NCI-H1930 (cell line): ENCODE results near the gene SUN2.

Experiments used
- DNase-seq, 2 experiments: peaks; one replicate each; lab custom pipeline; 2025; lab: John Stamatoyannopoulos, UW

The SUN2 gene

DNA sequence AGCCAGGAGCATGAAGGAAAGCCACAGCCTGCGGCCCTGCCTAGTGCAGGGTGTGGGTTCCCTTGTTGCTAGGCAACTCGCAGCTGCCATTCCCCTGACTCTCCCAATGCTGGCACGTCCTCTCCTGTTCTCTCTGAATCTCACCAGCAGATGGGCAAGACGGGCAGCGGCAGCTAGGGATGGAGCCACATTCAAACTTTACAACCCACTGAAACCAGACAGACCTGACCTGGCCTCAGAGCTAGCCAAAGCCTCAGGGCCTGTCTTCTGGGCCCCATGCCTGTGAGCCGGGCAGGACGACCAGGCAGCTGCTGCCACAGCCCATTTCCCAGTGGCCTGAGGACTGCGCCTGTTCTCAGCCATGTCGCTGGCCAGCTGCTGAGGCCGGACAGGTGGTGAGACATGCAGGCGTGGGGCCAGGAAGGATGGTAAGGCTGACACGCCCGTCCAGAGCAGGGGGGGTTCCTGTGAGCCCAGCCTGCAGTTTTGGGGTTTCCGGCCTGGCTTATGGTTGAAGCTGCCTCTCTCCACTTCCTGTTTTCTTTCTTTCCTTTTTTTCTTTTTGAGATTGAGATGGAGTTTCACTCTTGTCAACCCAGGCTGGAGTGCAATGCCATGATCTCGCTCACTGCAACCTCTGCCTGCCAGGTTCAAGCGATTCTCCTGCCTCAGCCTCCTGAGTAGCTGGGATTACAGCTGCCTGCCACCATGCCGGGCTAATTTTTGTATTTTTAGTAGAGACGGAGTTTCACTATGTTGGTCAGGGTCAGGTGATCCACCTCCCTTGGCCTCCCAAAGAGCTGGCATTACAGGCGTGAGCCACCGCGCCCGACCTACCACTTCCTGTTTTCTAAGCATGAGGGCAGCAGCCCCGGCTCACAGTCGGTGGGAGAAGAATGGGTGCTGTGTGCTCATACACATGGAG lies 4.1 kb downstream of the SUN2 start:
- DNase-seq = no peak

DNA sequence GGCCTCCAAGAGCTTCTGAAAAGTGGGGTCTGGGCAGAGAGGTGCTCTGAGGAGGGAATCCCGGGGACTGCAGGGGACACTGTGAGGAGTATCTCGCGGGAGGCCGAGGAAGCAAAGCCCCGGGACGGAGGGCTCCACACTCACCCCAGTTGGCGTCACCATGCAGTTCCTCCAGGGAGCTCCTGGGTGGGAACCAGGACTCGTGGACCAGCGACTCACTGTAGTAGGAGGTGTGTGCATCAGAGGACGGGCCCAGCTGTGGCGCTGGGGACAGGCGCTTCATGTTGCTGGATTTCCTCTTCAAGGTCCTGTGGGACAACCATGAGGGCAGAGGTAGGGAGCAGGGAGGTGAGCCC lies 4.8 kb downstream of the SUN2 start:
- DNase-seq = no peak

DNA sequence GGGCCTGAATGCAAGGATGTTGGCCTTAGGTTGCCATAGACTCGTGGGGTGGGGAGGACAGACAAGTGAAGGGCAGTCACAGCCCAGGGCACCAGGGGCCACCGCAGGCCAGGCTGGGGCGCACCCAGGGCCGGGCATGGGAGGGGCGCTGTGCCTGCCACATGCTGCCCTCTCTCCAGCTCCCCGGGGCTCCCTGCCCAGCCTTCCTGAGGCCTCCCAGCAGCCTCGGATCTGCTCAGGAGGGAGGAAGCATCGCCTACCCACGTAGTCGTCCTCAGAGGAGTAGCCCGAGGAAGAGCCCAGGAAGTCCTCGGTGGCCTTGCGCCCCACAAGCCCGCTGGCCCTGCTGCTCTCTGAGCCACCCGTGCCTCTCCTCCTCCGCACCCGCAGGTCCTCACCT lies 5.2 kb downstream of the SUN2 start:
- no peak for DNase-seq

DNA sequence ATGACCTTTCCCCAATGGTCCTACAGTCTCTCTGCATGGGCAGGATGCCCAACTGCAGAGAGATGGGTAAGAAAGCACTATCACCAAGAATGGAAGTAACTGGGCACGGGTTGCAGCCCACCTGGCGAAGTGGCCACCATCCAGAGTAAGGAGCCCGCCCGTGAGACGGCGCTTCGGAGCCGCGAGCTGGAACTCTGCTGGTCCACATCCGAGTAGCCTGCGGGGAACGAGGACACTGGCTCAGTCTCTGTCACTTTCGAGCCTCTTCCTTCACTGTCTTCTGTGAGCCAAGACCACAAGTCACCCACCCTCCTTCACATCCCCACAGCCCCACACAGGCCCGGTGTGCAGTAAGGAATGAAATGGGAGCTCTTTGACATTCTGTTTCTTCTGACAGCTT lies 5.7 kb downstream of the SUN2 start:
- no peak for DNase-seq

DNA sequence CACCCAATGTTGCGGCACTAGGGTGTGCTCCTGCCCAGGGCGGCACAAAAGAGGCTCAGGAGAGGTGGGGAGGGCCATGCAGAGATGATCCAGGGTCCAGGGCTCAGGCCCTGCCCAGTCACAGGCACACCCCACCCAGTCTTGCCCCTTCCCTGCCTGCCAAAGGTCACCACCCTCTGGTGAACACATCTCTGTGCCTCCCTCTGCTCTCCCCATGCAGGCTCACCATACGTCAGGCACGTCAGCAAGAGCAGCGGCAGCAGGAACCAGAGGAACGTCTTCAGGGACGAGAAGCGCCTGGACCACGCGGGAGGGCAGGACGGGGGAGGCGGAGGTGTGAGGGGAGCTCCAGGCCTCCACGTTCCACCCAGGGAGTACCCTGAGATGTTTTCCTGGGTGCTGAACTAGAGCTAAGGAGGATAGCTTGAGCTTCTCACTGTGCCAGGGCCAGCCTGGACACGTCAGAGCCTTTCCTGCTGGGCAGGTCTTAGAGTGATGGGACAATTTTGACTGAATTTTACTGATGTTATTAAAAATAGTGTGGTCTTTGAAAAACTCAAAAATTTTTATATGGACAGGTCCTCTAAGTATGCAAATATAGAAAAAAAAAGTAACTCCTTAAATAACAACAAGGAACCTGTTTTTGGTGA lies 7.2 kb downstream of the SUN2 start:
- DNase-seq = no peak

DNA sequence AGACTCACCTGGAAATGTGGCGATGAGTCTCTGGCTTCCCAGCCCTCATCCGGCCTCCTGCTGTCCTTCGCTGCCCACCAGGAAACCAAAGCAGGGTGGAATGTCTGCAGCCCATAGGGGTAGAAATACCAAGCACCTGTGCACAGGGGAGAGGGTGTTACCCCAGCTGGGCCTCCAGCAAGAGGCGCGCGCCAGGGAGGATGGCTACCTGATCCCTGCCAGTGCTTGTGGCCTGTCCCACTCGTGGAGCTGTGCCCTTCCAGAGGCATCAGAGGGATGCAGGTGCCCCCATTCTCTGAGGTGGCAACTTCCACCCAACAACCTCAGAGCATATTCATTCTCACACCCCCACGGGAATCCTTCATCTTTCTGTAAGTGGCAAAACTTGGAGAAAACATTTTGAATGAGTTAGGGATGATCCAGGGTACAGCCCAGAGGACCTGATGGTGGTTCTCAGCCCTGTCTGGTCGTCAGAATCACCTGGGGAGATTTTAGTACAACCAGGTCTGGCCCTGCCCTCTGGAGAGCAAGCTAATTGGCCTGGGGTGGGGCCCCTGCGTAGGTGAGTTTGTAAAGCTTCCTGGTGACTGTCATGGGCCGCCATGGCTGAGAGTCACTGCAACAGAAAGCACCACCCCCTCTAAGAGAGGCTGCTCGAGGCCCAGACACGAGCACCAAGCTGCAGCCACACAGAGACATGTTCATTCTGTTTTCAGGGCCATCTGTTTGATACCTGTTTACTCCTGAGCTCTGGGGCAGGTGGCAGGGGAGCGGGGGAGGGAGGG lies 9.9 kb downstream of the SUN2 start:
- no peak for DNase-seq

DNA sequence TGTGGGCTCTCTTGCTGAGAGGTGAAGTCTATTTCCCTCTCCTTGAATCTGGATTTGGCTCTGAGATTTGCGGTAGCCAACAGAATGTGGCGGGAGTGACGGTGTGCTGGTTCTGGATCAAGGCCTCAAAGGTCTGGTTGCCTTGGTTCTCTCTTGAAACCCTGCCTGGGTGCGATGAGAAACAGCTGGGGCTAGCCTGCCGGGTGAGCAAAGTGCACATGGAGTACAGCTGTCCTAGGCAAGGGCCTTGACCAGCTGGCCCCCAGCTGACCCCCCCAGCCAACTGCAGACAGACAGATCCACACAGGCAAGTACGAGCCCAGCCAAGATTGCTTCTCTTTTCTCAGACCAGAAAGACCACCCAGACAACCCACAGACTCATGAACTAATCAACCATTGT lies 10.8 kb downstream of the SUN2 start:
- DNase-seq = no peak

DNA sequence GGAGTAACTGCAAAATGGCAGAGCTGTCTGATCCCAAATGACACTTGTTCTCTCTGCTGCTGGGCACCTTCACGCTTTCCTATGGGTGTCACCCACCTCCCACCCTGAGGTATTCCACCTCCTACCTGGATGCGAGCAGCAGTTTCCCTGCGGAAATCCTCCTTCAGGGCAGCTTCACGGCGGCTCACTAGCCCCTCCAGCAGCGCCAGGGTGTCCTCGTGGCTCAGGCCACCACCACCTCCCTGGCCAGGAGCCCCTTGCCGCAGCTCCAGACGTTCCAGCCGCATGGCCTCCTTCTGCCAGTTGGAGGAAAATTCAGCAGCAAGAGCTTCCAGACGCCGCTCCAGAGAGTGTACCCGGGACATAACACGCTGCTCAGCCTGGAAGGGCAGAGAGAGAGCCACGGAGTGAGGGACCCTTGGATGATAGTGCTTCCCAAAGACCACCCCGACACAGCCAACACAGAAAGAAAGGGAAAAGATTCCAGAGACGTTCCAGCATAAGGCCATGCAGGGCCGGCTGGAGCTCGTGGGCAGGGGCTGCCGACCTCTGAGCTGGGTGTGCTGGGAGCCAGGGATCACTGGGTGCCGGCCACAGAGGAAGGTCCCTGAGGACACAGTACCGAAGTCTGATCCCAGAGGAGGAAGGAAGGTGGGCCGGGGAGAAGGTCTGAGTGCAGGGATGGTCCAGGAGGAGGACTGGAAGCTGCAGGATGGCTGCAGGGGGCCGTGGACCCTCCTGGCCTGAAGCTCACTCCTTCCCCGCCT lies 13.4 kb downstream of the SUN2 start:
- DNase-seq = no peak

DNA sequence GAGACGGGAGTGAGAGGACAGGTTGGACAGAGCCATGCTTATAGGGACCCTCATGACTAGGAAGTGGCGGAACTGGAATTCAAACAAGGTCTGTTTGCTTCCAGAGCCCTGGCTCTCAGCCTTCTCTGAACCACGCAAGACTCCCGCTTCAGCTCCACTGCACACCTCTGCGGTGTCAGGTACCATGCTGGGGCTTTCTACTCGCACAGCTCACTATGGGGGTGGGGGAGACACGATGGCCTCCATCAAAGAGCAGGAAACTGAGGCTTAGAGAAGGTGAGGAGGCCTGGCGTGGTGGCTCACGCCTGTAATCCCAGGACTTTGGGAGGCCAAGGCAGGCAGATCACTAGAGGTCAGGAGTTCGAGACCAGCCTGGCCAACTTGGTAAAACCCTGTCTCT lies 14.2 kb downstream of the SUN2 start:
- DNase-seq = no peak

DNA sequence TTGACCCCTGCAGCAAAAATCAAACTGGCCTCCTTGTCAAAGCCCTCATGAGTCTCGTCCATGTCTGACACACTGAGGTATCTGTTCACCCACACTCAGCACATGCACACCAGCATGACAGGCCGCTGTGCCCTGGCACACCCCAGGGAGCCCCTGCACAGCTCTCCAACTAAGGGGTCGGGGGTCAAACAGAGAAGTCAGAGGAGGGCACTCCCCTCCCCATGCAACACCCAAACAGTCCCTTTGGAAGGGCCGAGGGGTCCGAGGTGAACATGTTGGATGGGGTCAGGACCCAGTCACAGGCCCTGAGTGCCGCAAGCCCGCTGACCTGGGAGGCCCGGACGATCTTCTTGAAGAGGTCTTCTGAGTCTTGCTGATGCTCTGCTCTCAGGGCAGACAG lies 14.6 kb downstream of the SUN2 start:
- no peak for DNase-seq

DNA sequence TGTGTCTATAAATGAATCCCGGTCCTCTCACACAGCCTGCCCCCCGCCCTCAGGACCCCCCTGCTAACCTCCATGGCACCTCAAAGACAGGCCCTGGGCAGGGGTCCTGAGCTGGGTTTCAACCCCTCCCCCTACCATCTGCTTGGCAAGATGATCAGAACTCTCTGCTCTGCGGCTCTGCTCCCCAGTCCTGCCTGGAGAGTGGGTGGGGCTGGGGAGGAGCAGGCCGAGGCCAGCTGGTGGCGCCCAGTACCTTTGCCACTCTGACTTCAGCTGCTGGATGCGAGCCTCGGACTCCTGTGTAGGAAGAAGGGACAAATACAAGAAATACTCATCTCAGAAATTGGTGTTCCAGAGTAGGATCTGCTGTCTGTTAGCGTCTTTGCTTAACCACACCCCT lies 15.0 kb downstream of the SUN2 start:
- DNase-seq = no peak

DNA sequence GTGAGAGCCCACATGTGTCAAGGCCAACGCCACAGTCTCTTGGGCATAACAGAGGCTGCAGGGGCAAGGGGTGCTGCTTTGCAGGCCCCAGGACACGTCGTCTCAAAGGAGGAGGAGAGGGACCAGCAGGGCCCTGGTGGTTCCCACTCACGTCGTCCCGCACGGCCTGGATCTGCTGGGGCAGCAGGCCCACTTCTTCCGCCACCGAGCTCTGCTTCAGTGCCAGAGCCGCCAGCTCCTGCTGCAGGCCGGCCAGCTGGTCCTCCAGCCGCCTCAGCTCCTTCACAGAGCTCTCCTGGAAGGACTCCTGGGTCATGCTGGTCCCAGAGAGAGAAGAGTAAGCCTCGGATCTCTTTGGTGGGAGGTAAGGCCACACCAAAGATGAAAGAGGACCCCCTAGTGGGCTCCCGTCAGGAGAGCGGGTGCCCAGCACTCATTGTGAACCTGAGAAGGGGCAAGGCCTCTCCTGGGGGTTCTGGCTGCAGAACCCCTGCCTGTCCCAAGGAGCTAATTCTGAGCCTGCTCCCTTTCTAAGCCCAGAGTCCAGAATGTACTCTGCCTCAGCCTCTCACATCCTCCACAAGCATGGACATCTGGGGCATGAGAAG lies 15.6 kb downstream of the SUN2 start:
- DNase-seq = no peak

DNA sequence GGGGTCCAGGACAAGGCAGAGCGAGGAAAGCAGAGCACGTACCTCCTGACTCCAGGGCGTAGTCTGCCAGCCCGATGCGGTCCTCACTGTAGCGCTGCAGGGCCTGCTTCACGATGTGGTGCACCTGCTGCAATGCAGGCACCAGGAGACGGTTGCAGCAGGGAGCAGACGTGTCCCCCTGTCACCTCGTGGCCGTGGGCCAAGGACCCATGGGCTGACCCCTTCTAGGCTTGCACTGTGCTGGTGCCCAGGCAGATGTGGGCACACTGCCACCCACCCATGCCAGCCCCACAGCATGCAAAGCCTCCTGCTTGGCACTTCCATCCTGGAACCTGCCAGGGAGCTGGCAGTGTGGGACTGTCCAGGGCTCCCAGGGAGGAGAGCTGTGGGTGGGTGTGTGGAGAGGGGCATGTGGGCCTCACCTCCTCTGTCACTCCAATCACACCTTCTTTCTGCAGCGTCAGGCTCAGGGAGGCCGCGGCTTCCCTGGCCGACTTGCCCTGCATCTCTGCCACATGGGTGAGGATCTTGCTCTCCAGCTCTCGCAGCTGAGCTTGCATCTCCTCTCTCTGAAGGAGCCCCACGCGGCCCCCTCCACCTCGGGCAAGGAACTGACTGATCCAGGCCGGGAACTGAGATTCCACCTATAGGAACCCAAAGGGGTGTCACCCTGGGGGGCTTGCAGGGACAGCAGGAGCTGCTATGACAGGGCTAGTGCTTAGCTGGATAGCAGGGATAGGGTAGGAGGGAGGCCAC lies 16.3 kb downstream of the SUN2 start:
- no peak for DNase-seq

DNA sequence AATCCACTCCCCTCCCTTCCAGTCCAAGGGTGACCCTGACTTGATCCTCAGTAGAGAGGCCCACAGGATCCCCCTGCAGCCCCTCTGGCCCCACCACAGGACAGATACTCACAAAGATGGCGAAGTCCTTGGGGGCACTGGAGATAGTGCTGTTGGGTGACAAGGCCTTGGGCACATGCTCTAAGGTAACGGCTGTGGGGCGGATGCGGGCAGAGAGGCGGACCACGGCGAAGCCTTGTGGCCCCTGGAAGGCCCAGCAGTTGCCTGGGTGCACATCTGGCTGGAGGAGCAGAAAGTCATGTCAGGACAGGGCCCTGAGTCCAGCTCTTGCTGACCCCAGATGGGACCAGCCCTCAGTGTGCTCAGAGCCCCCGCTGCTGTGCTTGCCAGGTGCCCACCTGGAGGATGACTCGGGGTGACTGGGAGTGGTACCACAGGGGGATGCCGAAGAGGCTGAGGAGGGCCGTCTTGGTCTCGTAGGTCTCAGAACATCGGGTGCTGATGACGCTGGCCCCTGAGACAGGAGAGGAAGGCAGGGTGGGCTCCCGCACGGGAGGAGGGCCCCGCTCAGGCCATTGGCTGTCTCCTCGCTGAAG lies 17.2 kb downstream of the SUN2 start:
- no peak for DNase-seq

DNA sequence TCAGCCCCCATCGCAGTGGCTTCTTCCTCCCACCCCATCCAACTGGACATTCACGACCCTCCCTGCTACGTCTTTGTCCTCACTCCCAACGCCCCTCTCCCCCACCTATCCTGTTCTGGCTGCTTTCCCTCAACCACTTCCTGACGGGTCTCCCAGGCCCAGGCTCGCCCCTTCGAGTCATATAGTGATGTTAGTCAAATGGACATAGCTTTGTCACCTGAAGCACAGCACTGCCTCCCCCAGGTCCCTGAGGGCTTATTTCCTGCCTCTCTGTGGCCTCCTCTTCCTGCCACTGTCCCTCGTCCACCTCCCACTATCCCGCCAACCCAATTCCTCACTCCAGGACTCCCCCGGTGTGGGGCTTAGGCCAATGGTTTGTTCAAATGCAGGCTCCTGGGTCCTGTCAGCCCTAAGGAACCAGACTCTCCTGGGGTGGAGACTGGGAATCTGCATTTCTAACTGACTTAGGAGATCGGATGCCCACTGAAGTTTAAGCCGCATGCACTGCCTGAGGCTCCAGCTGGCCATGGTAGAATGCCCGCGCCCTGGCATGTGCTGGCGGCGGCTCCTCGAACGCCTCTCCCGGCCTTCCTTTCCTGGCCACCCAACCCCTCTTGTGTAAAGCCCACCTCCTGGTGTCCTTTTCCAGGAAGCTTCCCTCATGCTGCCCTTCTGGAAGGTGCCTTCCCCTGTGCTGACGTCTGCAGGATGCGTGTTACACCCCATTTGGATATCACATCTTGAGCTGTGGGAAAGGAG lies 18.3 kb downstream of the SUN2 start:
- no peak for DNase-seq

DNA sequence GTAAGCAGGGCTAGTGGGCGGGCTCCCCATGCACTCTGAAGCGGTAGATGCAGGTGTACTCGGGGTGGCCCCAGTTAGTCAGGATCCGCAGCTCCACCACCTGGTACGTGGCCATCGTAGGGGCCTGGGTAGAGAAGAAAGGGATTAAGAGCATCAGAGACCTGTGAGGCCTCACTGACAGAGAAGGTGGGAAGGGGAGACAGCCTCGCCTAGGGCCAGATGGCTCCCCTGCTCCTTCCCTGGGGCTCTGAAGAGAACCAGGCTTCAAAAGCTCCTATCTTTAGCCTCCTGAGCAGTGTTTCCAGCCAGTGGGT lies 19.6 kb downstream of the SUN2 start:
- no peak for DNase-seq

DNA sequence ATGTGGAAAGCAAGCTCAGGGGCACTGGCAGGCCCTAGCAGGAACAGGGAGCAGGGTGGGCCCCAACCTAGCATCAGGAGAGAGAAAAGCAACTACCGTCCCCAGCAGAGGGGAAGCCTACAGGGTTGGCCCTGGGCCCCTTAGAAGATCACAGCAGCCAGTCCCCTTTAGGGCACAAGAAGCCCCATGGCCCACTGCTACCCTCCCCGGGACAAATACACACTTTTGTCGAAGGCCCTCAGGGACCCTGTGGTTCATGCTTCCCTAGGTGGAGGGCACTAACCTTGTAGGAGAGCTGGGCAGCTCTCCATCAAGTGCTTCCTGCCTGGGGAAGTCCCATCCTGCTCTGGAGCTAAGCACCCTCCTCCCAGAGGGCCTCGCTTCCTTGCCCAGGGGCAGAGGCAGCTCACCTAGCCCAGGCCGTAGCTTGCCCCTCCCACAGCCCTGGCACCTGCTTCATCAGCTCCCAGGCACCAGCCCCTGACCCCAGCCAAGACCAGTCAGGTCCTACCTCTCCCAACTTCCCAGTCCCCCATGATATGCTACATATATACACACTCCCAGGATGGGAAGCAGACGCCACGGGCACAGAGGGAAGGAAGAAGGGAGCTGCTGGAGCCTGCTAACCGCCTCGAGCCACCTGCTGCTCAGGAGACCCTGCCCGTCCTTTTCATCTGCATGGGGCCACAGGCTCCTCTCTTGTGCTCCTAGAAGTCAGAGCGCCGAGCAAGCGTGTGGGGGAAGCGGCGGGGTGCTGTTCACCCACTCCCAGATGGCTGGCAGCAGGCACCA lies 20.1 kb downstream of the SUN2 start:
- no peak for DNase-seq

DNA sequence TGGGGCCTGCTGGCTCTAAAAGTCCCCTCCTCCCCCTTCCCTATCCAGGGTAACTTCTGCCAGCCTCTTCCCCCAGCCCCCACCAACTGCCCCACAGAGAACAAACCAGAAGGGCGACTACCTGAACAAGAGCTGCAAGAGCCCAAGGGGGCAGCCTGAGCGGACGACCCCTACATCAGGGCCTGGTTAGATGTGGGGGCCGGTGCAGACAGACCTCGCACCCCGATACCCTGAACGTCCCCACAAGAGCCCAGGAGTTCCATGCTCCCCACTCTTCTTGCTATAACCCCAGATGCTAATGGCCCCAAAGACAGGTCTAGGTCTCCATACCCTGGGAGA lies 20.7 kb downstream of the SUN2 start:
- DNase-seq = no peak

DNA sequence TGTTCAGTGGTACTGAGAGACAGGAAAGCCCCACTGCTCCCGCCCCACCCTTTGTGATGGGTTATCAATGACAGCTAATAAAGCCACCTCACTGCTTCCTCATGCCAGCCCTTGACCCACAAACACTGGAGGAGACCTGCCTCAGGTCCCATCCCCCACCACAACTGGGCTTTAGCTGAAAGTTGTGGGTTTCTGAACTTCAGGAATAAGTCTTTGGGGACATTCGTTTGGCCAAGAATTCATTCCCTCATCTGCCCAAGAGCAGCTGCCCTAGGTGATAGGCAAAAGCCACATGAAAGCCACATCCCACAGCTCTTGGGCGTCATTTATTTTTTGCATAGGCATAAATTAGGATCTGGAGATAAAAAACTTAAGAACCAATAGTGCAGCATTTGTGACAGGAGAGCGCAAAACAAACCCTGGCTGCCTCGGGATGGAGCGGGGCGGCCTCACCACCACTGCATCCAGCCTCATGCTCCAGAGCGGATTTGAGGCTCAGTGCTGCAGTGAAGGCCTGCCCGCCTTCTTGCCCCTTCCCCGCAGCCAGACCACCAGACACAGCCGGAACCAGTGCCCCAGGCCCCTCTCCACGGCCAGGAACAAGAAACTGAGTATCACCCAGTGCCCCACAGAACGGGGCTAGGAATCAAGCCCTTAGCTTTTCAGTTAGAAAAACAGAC lies 21.2 kb downstream of the SUN2 start:
- DNase-seq = no peak
